Parathyroid adenoma (tissue), 2 donors: ENCODE data around the gene USP31.

ENCODE experiments used
- H2AFZ ChIP-seq: fragments of 300-600 bp; sonication (generic); one replicate; pipeline ENCODE4 v1.7.0; 2017; ENCODE audit warnings: antibody characterized with exemption, mild to moderate bottlenecking
- H3K27ac ChIP-seq: fragments of 300-600 bp; sonication (generic); one replicate; pipeline ENCODE4 v1.7.0; 2017
- H3K27me3 ChIP-seq: fragments of 300-600 bp; sonication (generic); one replicate; pipeline ENCODE4 v1.7.0; 2017; ENCODE audit warnings: low read length; ENCODE audit not compliant: control insufficient read depth, insufficient read depth
- H3K36me3 ChIP-seq: fragments of 300-600 bp; sonication (generic); one replicate; pipeline ENCODE4 v1.7.0; 2017; ENCODE audit warnings: low read length; ENCODE audit not compliant: control insufficient read depth, insufficient read depth
- H3K4me1 ChIP-seq: fragments of 300-600 bp; sonication (generic); one replicate; pipeline ENCODE4 v1.7.0; 2017; ENCODE audit warnings: control low read depth
- H3K4me2 ChIP-seq: fragments of 300-600 bp; sonication (generic); one replicate; pipeline ENCODE4 v1.7.0; 2017; ENCODE audit warnings: low read length
- H3K4me3 ChIP-seq: fragments of 300-600 bp; sonication (generic); one replicate; pipeline ENCODE4 v1.7.0; 2017; ENCODE audit warnings: low read depth, low read length
- H3K79me2 ChIP-seq: fragments of 300-600 bp; sonication (generic); one replicate; pipeline ENCODE4 v1.7.0; 2017; ENCODE audit warnings: control low read depth
- H3K9ac ChIP-seq: fragments of 300-600 bp; sonication (generic); one replicate; pipeline ENCODE4 v1.7.0; 2017; ENCODE audit warnings: mild to moderate bottlenecking
- H3K9me3 ChIP-seq: fragments of 300-600 bp; sonication (generic); one replicate; pipeline ENCODE4 v1.7.0; 2017; ENCODE audit warnings: low read length; ENCODE audit not compliant: control insufficient read depth
- TF ChIP-seq, protein P1 (sequence below): fragments of 300-600 bp; sonication (generic); IDR thresholded peaks from one replicate; pipeline ENCODE4 v1.7.0; 2017; ENCODE audit warnings: antibody characterized with exemption, mild to moderate bottlenecking
- donor health status: primary hyperparathyroidism.

USP31 gene

GRCh38 chr16:23069844-23070243, 79.4 kb downstream of the USP31 start:
- Histone ChIP-seq H3K4me2 (no peak overlapping the region), H3K4me3 (no peak overlapping the region), H3K9ac (no peak overlapping the region), H3K27me3 (no peaks in the 10 kb centered on the region), H3K79me2 (no peaks in the 10 kb centered on the region), H3K27ac (no peak overlapping the region), H2AFZ (no peak overlapping the region), H3K9me3 (no peaks in the 10 kb centered on the region), H3K36me3 (no peaks in the 10 kb centered on the region), H3K4me1 (peaks cover 17% of the 10 kb centered on the region)
- TF ChIP-seq, protein P1, sequence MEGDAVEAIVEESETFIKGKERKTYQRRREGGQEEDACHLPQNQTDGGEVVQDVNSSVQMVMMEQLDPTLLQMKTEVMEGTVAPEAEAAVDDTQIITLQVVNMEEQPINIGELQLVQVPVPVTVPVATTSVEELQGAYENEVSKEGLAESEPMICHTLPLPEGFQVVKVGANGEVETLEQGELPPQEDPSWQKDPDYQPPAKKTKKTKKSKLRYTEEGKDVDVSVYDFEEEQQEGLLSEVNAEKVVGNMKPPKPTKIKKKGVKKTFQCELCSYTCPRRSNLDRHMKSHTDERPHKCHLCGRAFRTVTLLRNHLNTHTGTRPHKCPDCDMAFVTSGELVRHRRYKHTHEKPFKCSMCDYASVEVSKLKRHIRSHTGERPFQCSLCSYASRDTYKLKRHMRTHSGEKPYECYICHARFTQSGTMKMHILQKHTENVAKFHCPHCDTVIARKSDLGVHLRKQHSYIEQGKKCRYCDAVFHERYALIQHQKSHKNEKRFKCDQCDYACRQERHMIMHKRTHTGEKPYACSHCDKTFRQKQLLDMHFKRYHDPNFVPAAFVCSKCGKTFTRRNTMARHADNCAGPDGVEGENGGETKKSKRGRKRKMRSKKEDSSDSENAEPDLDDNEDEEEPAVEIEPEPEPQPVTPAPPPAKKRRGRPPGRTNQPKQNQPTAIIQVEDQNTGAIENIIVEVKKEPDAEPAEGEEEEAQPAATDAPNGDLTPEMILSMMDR: no peak

DNA sequence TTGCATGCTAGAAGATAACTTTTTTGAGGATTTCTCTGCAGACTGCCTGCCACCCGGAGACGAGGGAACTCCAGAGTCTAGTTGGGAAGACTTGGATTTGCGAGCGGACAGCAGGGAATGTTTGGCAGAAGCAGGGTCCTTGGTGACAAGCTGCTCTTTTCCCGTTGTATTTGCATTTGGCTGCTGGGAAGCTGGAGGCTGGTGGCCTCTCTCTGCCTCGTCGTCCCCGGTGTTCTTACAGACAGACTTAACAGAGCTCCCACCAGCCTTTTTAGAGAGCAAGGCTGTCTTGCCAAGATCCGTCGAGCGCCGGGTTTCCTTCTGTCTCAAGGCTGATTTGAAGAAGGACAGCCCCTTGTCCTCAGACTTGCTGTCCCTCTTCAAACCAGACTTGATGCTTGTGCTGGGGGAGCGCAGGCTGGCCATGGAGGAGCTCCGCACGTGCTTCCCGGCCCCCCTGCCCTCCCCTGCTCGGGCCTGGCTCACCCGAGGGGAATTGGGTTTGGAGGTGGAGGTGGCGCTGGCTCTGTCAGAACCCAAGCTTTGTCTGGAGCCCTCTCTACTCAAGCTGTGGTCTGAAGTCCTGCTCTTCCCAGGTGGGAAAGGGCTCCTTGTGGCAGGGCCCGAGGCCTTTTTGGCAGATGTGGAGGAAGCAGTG, 81.0 kb downstream of the USP31 start:
- Histone ChIP-seq H2AFZ (no peak overlapping the region), H3K4me1 (peaks cover 26% of the 10 kb centered on the region), H3K27me3 (no peaks in the 10 kb centered on the region), H3K4me3 (no peak overlapping the region), H3K9ac (no peak overlapping the region), H3K4me2 (no peak overlapping the region), H3K79me2 (no peaks in the 10 kb centered on the region), H3K36me3 (no peaks in the 10 kb centered on the region), H3K27ac (no peak overlapping the region), H3K9me3 (no peaks in the 10 kb centered on the region)
- TF ChIP-seq, protein P1: no peak

GRCh38 chr16:23066676-23067075, 82.6 kb downstream of the USP31 start:
- Histone ChIP-seq H3K27me3 (no peaks in the 10 kb centered on the region), H3K4me1 (peaks cover 20% of the 10 kb centered on the region), H3K9ac (no peak overlapping the region), H2AFZ (no peak overlapping the region), H3K27ac (no peak overlapping the region), H3K36me3 (no peaks in the 10 kb centered on the region), H3K9me3 (no peaks in the 10 kb centered on the region), H3K4me3 (no peak overlapping the region), H3K79me2 (no peaks in the 10 kb centered on the region), H3K4me2 (no peak overlapping the region)
- TF ChIP-seq, protein P1: no peak

DNA sequence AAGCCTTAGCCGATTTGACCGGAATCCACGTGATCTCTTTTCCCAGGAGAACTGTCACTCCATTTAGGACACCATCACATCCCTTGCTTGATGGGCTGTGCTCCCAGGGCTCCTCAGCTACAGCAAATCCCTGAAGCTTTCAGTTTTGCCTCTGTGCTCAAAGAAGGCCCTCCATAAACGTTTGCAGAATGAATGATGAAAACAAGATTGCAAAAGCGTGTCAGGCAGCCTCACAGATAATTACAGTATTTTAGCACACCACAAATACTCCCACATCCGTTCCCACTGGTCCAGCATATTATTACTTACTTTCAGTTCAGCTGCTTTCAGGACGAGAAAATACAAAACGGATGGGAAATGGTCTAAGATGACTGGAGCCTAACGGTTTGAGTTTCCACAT, 84.6 kb downstream of the USP31 start:
- peaks cover 16% of the 10 kb centered on the region for H3K4me1 ChIP-seq

More for the DNA sequence above, 84.6 kb downstream of the USP31 start:
- TF ChIP-seq, protein P1: no peak
- H3K36me3 ChIP-seq: no peaks in the 10 kb centered on the region
- no peaks in the 10 kb centered on the region for H3K79me2 ChIP-seq
- H3K4me3 ChIP-seq: no peak overlapping the region
- no peak overlapping the region for H2AFZ ChIP-seq
- no peak overlapping the region for H3K4me2 ChIP-seq
- H3K9ac ChIP-seq: no peak overlapping the region
- H3K27me3 ChIP-seq: no peaks in the 10 kb centered on the region
- H3K9me3 ChIP-seq: no peaks in the 10 kb centered on the region
- H3K27ac ChIP-seq: no peak overlapping the region
